ENCODE results near the gene CNTNAP5. TPM values are rescaled to one million over a fixed set of nuclear protein-coding genes. Genes with fewer than 3 reads are reported as not detected.

CNTNAP5 gene
- total RNA-seq, 1 experiment from 2014 or later: not detected

DNA sequence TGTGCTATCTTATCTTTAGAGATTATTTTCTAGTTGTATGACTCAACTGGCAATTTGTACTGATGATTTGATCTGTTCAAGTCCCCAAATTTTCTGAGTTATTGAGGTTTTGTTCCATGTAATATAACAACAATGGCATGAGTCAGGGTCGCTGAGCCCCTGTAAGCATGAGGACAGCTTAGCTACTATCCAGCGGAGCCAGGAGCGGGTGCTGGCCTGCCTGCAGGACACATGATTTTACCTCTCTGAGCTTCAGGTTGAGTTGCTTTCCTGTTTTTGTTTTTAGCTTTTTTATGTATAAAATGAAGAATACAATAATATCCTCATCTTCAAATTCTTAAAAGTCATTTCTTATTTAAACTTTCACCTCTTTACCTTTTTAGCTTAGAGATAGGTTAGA lies 561.1 kb downstream of the CNTNAP5 start:
- TF ChIP-seq, protein P1, sequence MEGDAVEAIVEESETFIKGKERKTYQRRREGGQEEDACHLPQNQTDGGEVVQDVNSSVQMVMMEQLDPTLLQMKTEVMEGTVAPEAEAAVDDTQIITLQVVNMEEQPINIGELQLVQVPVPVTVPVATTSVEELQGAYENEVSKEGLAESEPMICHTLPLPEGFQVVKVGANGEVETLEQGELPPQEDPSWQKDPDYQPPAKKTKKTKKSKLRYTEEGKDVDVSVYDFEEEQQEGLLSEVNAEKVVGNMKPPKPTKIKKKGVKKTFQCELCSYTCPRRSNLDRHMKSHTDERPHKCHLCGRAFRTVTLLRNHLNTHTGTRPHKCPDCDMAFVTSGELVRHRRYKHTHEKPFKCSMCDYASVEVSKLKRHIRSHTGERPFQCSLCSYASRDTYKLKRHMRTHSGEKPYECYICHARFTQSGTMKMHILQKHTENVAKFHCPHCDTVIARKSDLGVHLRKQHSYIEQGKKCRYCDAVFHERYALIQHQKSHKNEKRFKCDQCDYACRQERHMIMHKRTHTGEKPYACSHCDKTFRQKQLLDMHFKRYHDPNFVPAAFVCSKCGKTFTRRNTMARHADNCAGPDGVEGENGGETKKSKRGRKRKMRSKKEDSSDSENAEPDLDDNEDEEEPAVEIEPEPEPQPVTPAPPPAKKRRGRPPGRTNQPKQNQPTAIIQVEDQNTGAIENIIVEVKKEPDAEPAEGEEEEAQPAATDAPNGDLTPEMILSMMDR (IDR thresholded peaks at IDR 0.05; ENCODE audit: unreplicated experiment): no peak
- BruUV-seq (replicated peaks): no TSS peak
- CTCF ChIA-PET: no interaction called here
- Mint-ChIP-seq H3K27me3 (ENCODE audit: unreplicated experiment) (no peaks in the 10 kb centered on the region), H3K9me3 (ENCODE audit: low read depth, unreplicated experiment) (peaks cover 15% of the 10 kb centered on the region), H3K27ac (ENCODE audit: unreplicated experiment) (no peak overlapping the region), H3K4me3 (ENCODE audit: low read depth, unreplicated experiment) (no peak overlapping the region), H3K36me3 (ENCODE audit: insufficient read depth, unreplicated experiment) (no peaks in the 10 kb centered on the region), H3K4me1 (ENCODE audit: low read depth, unreplicated experiment) (no peaks in the 10 kb centered on the region)
- intact Hi-C loops (cut with micrococcal nuclease; ENCODE audit: unreplicated experiment): no loop called here
- no peak for DNase-seq

DNA sequence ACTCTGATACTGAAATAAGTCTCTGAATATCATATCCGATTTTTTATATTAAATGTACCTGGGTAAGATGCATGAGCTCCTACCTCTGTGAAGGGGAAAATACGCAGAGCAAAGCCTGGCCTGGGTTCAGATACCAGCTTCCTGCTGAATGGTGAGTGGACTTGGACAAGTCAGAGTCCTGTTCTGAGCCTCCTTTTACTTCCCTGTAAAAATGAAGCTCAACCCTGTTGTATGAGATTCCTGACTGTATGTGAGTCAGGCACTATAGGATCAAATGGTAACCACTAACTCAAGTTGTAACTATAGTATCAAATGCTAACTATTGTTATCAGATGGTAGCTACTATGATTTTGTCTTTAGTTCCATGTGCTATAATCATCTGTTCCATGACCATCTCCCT lies 561.7 kb downstream of the CNTNAP5 start:
- intact Hi-C loops (cut with micrococcal nuclease; ENCODE audit: unreplicated experiment): no loop called here
- DNase-seq: no peak
- H3K4me1 Mint-ChIP-seq (ENCODE audit: low read depth, unreplicated experiment): no peaks in the 10 kb centered on the region
- H3K27me3 Mint-ChIP-seq (ENCODE audit: unreplicated experiment): no peaks in the 10 kb centered on the region
- peaks cover 17% of the 10 kb centered on the region for H3K9me3 Mint-ChIP-seq (ENCODE audit: low read depth, unreplicated experiment)
- TF ChIP-seq, protein P1 (IDR thresholded peaks at IDR 0.05; ENCODE audit: unreplicated experiment): no peak
- H3K36me3 Mint-ChIP-seq (ENCODE audit: insufficient read depth, unreplicated experiment): no peaks in the 10 kb centered on the region
- BruUV-seq (replicated peaks): no TSS peak
- no peak overlapping the region for H3K4me3 Mint-ChIP-seq (ENCODE audit: low read depth, unreplicated experiment)
- CTCF ChIA-PET: no interaction called here
- H3K27ac Mint-ChIP-seq (ENCODE audit: unreplicated experiment): no peak overlapping the region

DNA sequence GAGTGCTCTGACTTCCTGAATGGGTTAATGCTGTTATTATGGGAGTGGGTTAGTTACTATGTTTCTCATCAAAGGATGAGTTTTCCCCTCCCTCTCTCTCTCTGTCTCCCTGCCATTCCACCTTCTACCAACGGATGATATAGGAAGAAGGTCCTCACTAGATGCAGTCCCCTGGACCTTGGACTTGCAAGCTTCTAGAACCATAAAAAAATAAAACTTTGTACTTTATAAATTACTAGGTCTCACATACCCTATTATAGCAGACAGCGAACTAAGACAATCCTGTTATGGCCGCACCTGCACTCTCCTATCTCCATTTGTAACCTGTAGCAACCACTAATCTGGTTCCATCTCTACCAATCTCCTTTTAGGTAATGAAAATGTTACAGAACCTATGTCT lies 564.9 kb downstream of the CNTNAP5 start:
- no TSS peak for BruUV-seq (replicated peaks)
- Mint-ChIP-seq H3K9me3 (ENCODE audit: low read depth, unreplicated experiment) (peaks cover 15% of the 10 kb centered on the region), H3K36me3 (ENCODE audit: insufficient read depth, unreplicated experiment) (no peaks in the 10 kb centered on the region), H3K27me3 (ENCODE audit: unreplicated experiment) (no peaks in the 10 kb centered on the region), H3K27ac (ENCODE audit: unreplicated experiment) (no peak overlapping the region), H3K4me1 (ENCODE audit: low read depth, unreplicated experiment) (no peaks in the 10 kb centered on the region), H3K4me3 (ENCODE audit: low read depth, unreplicated experiment) (no peak overlapping the region)
- CTCF ChIA-PET: no interaction called here
- intact Hi-C loops (cut with micrococcal nuclease; ENCODE audit: unreplicated experiment): no loop called here
- TF ChIP-seq, protein P1 (IDR thresholded peaks at IDR 0.05; ENCODE audit: unreplicated experiment): no peak
- no peak for DNase-seq

DNA sequence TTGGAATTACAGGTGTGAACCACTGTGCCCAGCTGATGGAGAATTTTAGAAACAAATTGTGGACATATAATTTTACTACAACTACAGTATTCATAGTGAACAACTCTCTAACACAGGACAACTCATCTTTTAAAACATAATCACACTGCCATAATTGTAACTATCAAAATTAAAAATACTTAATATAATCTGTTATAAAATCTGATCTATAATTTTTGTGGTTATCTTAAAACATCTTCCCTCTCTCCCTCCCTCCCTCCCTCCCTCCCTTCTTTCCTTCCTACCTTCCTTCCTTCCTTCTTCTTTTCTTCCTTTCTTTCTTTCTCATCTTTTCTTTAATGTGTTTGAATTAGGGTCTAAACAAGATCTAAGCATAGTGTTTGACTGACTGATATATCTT lies 577.7 kb downstream of the CNTNAP5 start:
- TF ChIP-seq, protein P1 (IDR thresholded peaks at IDR 0.05; ENCODE audit: unreplicated experiment): no peak
- no peak overlapping the region for H3K4me3 Mint-ChIP-seq (ENCODE audit: low read depth, unreplicated experiment)
- H3K4me1 Mint-ChIP-seq (ENCODE audit: low read depth, unreplicated experiment): no peaks in the 10 kb centered on the region
- H3K27me3 Mint-ChIP-seq (ENCODE audit: unreplicated experiment): no peaks in the 10 kb centered on the region
- no TSS peak for BruUV-seq (replicated peaks)
- CTCF ChIA-PET: no interaction called here
- peaks cover 20% of the 10 kb centered on the region for H3K9me3 Mint-ChIP-seq (ENCODE audit: low read depth, unreplicated experiment)
- DNase-seq: no peak
- H3K27ac Mint-ChIP-seq (ENCODE audit: unreplicated experiment): no peak overlapping the region
- no peaks in the 10 kb centered on the region for H3K36me3 Mint-ChIP-seq (ENCODE audit: insufficient read depth, unreplicated experiment)
- intact Hi-C loops (cut with micrococcal nuclease; ENCODE audit: unreplicated experiment): no loop called here

GRCh38 chr2:124604940-124605339 lies 579.9 kb downstream of the CNTNAP5 start:
- H3K9me3 Mint-ChIP-seq (ENCODE audit: low read depth, unreplicated experiment): peaks cover 23% of the 10 kb centered on the region
- CTCF ChIA-PET: no interaction called here
- BruUV-seq (replicated peaks): no TSS peak
- no peak overlapping the region for H3K4me3 Mint-ChIP-seq (ENCODE audit: low read depth, unreplicated experiment)
- H3K36me3 Mint-ChIP-seq (ENCODE audit: insufficient read depth, unreplicated experiment): no peaks in the 10 kb centered on the region
- no peak overlapping the region for H3K27ac Mint-ChIP-seq (ENCODE audit: unreplicated experiment)
- intact Hi-C loops (cut with micrococcal nuclease; ENCODE audit: unreplicated experiment): no loop called here
- no peak for DNase-seq
- no peaks in the 10 kb centered on the region for H3K27me3 Mint-ChIP-seq (ENCODE audit: unreplicated experiment)
- TF ChIP-seq, protein P1 (IDR thresholded peaks at IDR 0.05; ENCODE audit: unreplicated experiment): no peak
- no peaks in the 10 kb centered on the region for H3K4me1 Mint-ChIP-seq (ENCODE audit: low read depth, unreplicated experiment)
